Activated CD4-positive, alpha-beta T cell treated with anti-CD3 and anti-CD28 coated beads for 36 hours (primary cell): ENCODE results near the gene UBE2V1. TPM values are rescaled to one million over a fixed set of nuclear protein-coding genes. Genes with fewer than 3 reads are reported as not detected.
"Not testable (repeated sequence)": the region's sequence is repeated elsewhere in the genome, so short reads cannot be mapped to it uniquely, and the experiment has no call there.

Source experiments
- ATAC-seq: fragments of 200-7000 bp; cut with Tn5 transposase; one replicate; pipeline ENCODE4 v1.10.0; 2021; ENCODE audit warnings: mild to moderate bottlenecking, moderate library complexity
- CTCF ChIA-PET: fragments of 350-600 bp; sonication (Branson Sonifier 250); formaldehyde crosslinking; loops from one replicate; lab custom pipeline; 2021; ENCODE audit warnings: antibody characterized with exemption; lab: Charles Lee
- POLR2A ChIA-PET: fragments of 350-600 bp; sonication (Branson Sonifier 250); formaldehyde crosslinking; loops from one replicate; lab custom pipeline; 2021; ENCODE audit warnings: antibody characterized with exemption, inconsistent platforms; lab: Charles Lee
- DNase-seq: peaks from one replicate; pipeline ENCODE4 v3.0.0-alpha.2; 2020
- H3K27ac Mint-ChIP-seq: one replicate; pipeline ENCODE4 v1.8.0; 2021; ENCODE audit warnings: mixed read lengths
- H3K27me3 Mint-ChIP-seq: one replicate; pipeline ENCODE4 v1.8.0; 2021; ENCODE audit warnings: mixed read lengths
- H3K36me3 Mint-ChIP-seq: one replicate; pipeline ENCODE4 v1.8.0; 2021; ENCODE audit warnings: low read depth, mixed read lengths
- H3K4me1 Mint-ChIP-seq: one replicate; pipeline ENCODE4 v1.8.0; 2021; ENCODE audit warnings: mixed read lengths
- H3K4me3 Mint-ChIP-seq: one replicate; pipeline ENCODE4 v1.8.0; 2021; ENCODE audit warnings: mild to moderate bottlenecking, moderate library complexity, mixed read lengths
- H3K9me3 Mint-ChIP-seq: one replicate; pipeline ENCODE4 v1.8.0; 2021; ENCODE audit warnings: low read depth, mixed read lengths
- intact Hi-C, 2 experiments: fragments of 100-400 bp; cut with DNase I in 1 of 2; cut with micrococcal nuclease in 1 of 2; formaldehyde crosslinking; loops; one replicate each; pipeline versions ENCODE4 v1.14.2 to v1.15.1; 2022 to 2024; cut with DNase I, micrococcal nuclease
- total RNA-seq, 2 experiments: library from RNA; stranded (reverse); gene quantifications; one replicate each; pipeline ENCODE4 v1.2.3, GENCODE V29; 2021

The UBE2V1 gene
- total RNA-seq, 2 experiments from 2014 or later, result 177 to 265 TPM

- ATAC-seq, H3K9me3 Mint-ChIP-seq, DNase-seq, H3K27me3 Mint-ChIP-seq, H3K4me3 Mint-ChIP-seq, intact Hi-C loops, POLR2A ChIA-PET: not testable (repeated sequence)
- H3K36me3 Mint-ChIP-seq, result peaks cover 18% of the 10 kb centered on the region
- CTCF ChIA-PET, result interaction anchor here (0.8 to 5.5 kb wide), 3 partner anchors 11 to 563 kb away, joined by 3 to 56 read pairs (median 40); no protein-coding TSS in a partner anchor
- peak overlapping the region; percentile 44 for H3K27ac Mint-ChIP-seq
- peaks cover 16% of the 10 kb centered on the region for H3K4me1 Mint-ChIP-seq
Measured at GRCh38 chr20:50082056-50082455, 30.9 kb downstream of the UBE2V1 start.

- Mint-ChIP-seq H3K4me1 (peaks cover 5% of the 10 kb centered on the region), H3K4me3 (no peak overlapping the region), H3K9me3 (no peaks in the 10 kb centered on the region), H3K27me3 (no peaks in the 10 kb centered on the region), H3K27ac (no peak overlapping the region), H3K36me3 (peaks cover 13% of the 10 kb centered on the region)
- no peak for DNase-seq
- no peak for ATAC-seq
- CTCF ChIA-PET, result no interaction called here
- POLR2A ChIA-PET, result no interaction called here
- intact Hi-C loops, result no loop called here
Measured at GRCh38 chr20:50077818-50078601, 34.9 kb downstream of the UBE2V1 start.

- no peak overlapping the region for H3K27ac Mint-ChIP-seq
- ATAC-seq, result no peak
- POLR2A ChIA-PET, result no interaction called here
- H3K27me3 Mint-ChIP-seq, result no peaks in the 10 kb centered on the region
- H3K4me3 Mint-ChIP-seq, result no peak overlapping the region
- no peak for DNase-seq
- H3K4me1 Mint-ChIP-seq, result peaks cover 9% of the 10 kb centered on the region
- intact Hi-C loops, result no loop called here
- H3K36me3 Mint-ChIP-seq, result no peaks in the 10 kb centered on the region
- CTCF ChIA-PET, result interaction anchor here (0.6 to 8.6 kb wide), 2 partner anchors 12 to 96 kb away, joined by 3 to 224 read pairs; no protein-coding TSS in a partner anchor
- H3K9me3 Mint-ChIP-seq, result no peaks in the 10 kb centered on the region
Measured at GRCh38 chr20:50073500-50073899, 39.5 kb downstream of the UBE2V1 start.

- CTCF ChIA-PET, result interaction anchor here (0.5 to 8.6 kb wide), 56 partner anchors 9 to 633 kb away, joined by 3 to 224 read pairs (median 4); partner anchors contain the start of genes PEDS1 and UBE2V1
- POLR2A ChIA-PET, result interaction anchor here (0.6 to 1.6 kb wide), 4 partner anchors 39 to 92 kb away, joined by 3 to 5 read pairs (median 4); no protein-coding TSS in a partner anchor
- H3K4me1 Mint-ChIP-seq, result peaks cover 4% of the 10 kb centered on the region
- H3K36me3 Mint-ChIP-seq, result no peaks in the 10 kb centered on the region
- intact Hi-C loops, result loop anchor here (1.0 kb wide), 2 partner anchors 92 to 98 kb away; no protein-coding TSS in a partner anchor
- peak; percentile 95 for DNase-seq
- H3K27ac Mint-ChIP-seq, result no peak overlapping the region
- H3K4me3 Mint-ChIP-seq, result peak overlapping the region; percentile 61
- no peaks in the 10 kb centered on the region for H3K9me3 Mint-ChIP-seq
- ATAC-seq, result peak; percentile 99
- no peaks in the 10 kb centered on the region for H3K27me3 Mint-ChIP-seq
Measured at GRCh38 chr20:50071039-50071888, 41.7 kb downstream of the UBE2V1 start.

- CTCF ChIA-PET, result interaction anchor here (0.5 to 8.6 kb wide), 16 partner anchors 9 to 514 kb away, joined by 3 to 224 read pairs (median 8); partner anchors contain the start of gene PEDS1
- intact Hi-C loops, result no loop called here
- H3K4me1 Mint-ChIP-seq, result peaks cover 4% of the 10 kb centered on the region
- H3K36me3 Mint-ChIP-seq, result no peaks in the 10 kb centered on the region
- no peak overlapping the region for H3K27ac Mint-ChIP-seq
- DNase-seq (no peak), ATAC-seq (no peak)
- no peaks in the 10 kb centered on the region for H3K27me3 Mint-ChIP-seq
- no peak overlapping the region for H3K4me3 Mint-ChIP-seq
- POLR2A ChIA-PET, result interaction anchor here (1.6 kb wide), 1 partner anchor 91 kb away, joined by 4 read pairs; no protein-coding TSS in a partner anchor
- no peaks in the 10 kb centered on the region for H3K9me3 Mint-ChIP-seq
Measured at GRCh38 chr20:50070361-50070760, 42.6 kb downstream of the UBE2V1 start.

GRCh38 chr20:50068041-50068651 lies 44.8 kb downstream of the UBE2V1 start:
- POLR2A ChIA-PET, result no interaction called here
- DNase-seq, result no peak
- Mint-ChIP-seq H3K27ac (no peak overlapping the region), H3K4me1 (peaks cover 4% of the 10 kb centered on the region), H3K27me3 (no peaks in the 10 kb centered on the region), H3K9me3 (no peaks in the 10 kb centered on the region), H3K4me3 (no peak overlapping the region), H3K36me3 (no peaks in the 10 kb centered on the region)
- ATAC-seq, result no peak
- intact Hi-C loops, result no loop called here
- CTCF ChIA-PET, result interaction anchor here (5.1 to 8.6 kb wide), 3 partner anchors 17 to 103 kb away, joined by 34 to 224 read pairs (median 56); no protein-coding TSS in a partner anchor

- H3K27me3 Mint-ChIP-seq, result no peaks in the 10 kb centered on the region
- ChIA-PET CTCF (interaction anchor here (0.6 to 8.6 kb wide), 3 partner anchors 18 to 90 kb away, joined by 3 to 224 read pairs (median 3); no protein-coding TSS in a partner anchor), POLR2A (no interaction called here)
- no peaks in the 10 kb centered on the region for H3K36me3 Mint-ChIP-seq
- intact Hi-C loops, result no loop called here
- H3K4me1 Mint-ChIP-seq, result peaks cover 4% of the 10 kb centered on the region
- no peaks in the 10 kb centered on the region for H3K9me3 Mint-ChIP-seq
- no peak for DNase-seq
- no peak overlapping the region for H3K4me3 Mint-ChIP-seq
- no peak overlapping the region for H3K27ac Mint-ChIP-seq
- no peak for ATAC-seq
Measured at GRCh38 chr20:50067461-50067860, 45.5 kb downstream of the UBE2V1 start.

GRCh38 chr20:50067018-50067417 lies 45.9 kb downstream of the UBE2V1 start:
- H3K36me3 Mint-ChIP-seq, result no peaks in the 10 kb centered on the region
- ChIA-PET CTCF (interaction anchor here (0.6 to 8.6 kb wide), 3 partner anchors 18 to 90 kb away, joined by 3 to 224 read pairs (median 3); no protein-coding TSS in a partner anchor), POLR2A (no interaction called here)
- H3K27me3 Mint-ChIP-seq, result no peaks in the 10 kb centered on the region
- no peak overlapping the region for H3K4me3 Mint-ChIP-seq
- intact Hi-C loops, result no loop called here
- H3K4me1 Mint-ChIP-seq, result peaks cover 4% of the 10 kb centered on the region
- DNase-seq, result no peak
- no peaks in the 10 kb centered on the region for H3K9me3 Mint-ChIP-seq
- H3K27ac Mint-ChIP-seq, result no peak overlapping the region
- ATAC-seq, result no peak

GRCh38 chr20:50066161-50066834 lies 46.7 kb downstream of the UBE2V1 start:
- no peaks in the 10 kb centered on the region for H3K9me3 Mint-ChIP-seq
- peaks cover under 1% of the 10 kb centered on the region for H3K4me1 Mint-ChIP-seq
- no peak overlapping the region for H3K27ac Mint-ChIP-seq
- no peaks in the 10 kb centered on the region for H3K27me3 Mint-ChIP-seq
- DNase-seq (no peak), ATAC-seq (no peak)
- no peak overlapping the region for H3K4me3 Mint-ChIP-seq
- intact Hi-C loops, result no loop called here
- ChIA-PET POLR2A (no interaction called here), CTCF (interaction anchor here (1.0 to 8.6 kb wide), 2 partner anchors 54 to 89 kb away, joined by 3 to 224 read pairs; no protein-coding TSS in a partner anchor)
- no peaks in the 10 kb centered on the region for H3K36me3 Mint-ChIP-seq

- intact Hi-C loops, result no loop called here
- no peak overlapping the region for H3K4me3 Mint-ChIP-seq
- DNase-seq, result no peak
- ChIA-PET POLR2A (no interaction called here), CTCF (no interaction called here)
- no peaks in the 10 kb centered on the region for H3K4me1 Mint-ChIP-seq
- no peak overlapping the region for H3K27ac Mint-ChIP-seq
- H3K36me3 Mint-ChIP-seq, result no peaks in the 10 kb centered on the region
- H3K27me3 Mint-ChIP-seq, result peaks cover 1% of the 10 kb centered on the region
- no peak for ATAC-seq
- no peaks in the 10 kb centered on the region for H3K9me3 Mint-ChIP-seq
Measured at GRCh38 chr20:50065325-50065615, 47.7 kb downstream of the UBE2V1 start.
